H9 (cell line): Measurements from ENCODE around the gene GAS6. TPM values are rescaled to one million over a fixed set of nuclear protein-coding genes. Genes with fewer than 3 reads are reported as not detected.

ENCODE experiments used
- DNase-seq: peaks from one replicate; pipeline ENCODE4 v3.0.0-alpha.2; 2017
- H2AFZ ChIP-seq: one replicate; pipeline ENCODE4 v1.6.1; 2013; ENCODE audit warnings: mild to moderate bottlenecking, low read length, control low read depth, moderate library complexity
- H2AK5ac ChIP-seq: 2 replicates; pipeline ENCODE4 v1.6.1; 2013; ENCODE audit warnings: low read length, control low read depth, mixed read lengths; ENCODE audit not compliant: insufficient read length
- H2BK120ac ChIP-seq: one replicate; pipeline ENCODE4 v1.6.1; 2013; ENCODE audit warnings: low read depth, mild to moderate bottlenecking, low read length, control low read depth, inconsistent platforms; ENCODE audit not compliant: poor library complexity, severe bottlenecking
- H2BK12ac ChIP-seq: 2 replicates; pipeline ENCODE4 v1.6.1; 2013; ENCODE audit warnings: low read length, control low read depth, mixed read lengths, low read depth; ENCODE audit not compliant: insufficient read length
- H2BK15ac ChIP-seq: 2 replicates; pipeline ENCODE4 v1.6.1; 2013; ENCODE audit warnings: low read depth, low read length, control low read depth
- H2BK20ac ChIP-seq: one replicate; pipeline ENCODE4 v1.6.1; 2013; ENCODE audit warnings: low read depth, mild to moderate bottlenecking, low read length, control low read depth, inconsistent platforms; ENCODE audit not compliant: poor library complexity, severe bottlenecking
- H2BK5ac ChIP-seq: 2 replicates; pipeline ENCODE4 v1.6.1; 2013; ENCODE audit warnings: low read length, control low read depth, mixed read lengths; ENCODE audit not compliant: insufficient read length
- H3K14ac ChIP-seq: 2 replicates; pipeline ENCODE4 v1.6.1; 2013; ENCODE audit warnings: low read length, control low read depth; ENCODE audit not compliant: insufficient read depth
- H3K18ac ChIP-seq: 2 replicates; pipeline ENCODE4 v1.6.1; 2013; ENCODE audit warnings: low read depth, mild to moderate bottlenecking, mixed read lengths, low read length, control low read depth; ENCODE audit not compliant: insufficient read length
- H3K23ac ChIP-seq: 2 replicates; pipeline ENCODE4 v1.6.1; 2013; ENCODE audit warnings: low read length, control low read depth, mixed read lengths, low read depth; ENCODE audit not compliant: insufficient read length
- H3K23me2 ChIP-seq: 2 replicates; pipeline ENCODE4 v1.6.1; 2013; ENCODE audit warnings: low read depth, mild to moderate bottlenecking, mixed read lengths, low read length, control low read depth; ENCODE audit not compliant: insufficient read length, poor library complexity, severe bottlenecking
- H3K27ac ChIP-seq: 2 replicates; pipeline ENCODE4 v1.5.1; 2013; ENCODE audit warnings: low read length, control low read depth, mixed read lengths, low read depth; ENCODE audit not compliant: insufficient read length
- H3K27me3 ChIP-seq: 2 replicates; pipeline ENCODE4 v1.6.1; 2013; ENCODE audit warnings: low read length, control low read depth, inconsistent platforms; ENCODE audit not compliant: insufficient read depth
- H3K4ac ChIP-seq: 2 replicates; pipeline ENCODE4 v1.6.1; 2013; ENCODE audit warnings: low read depth, mild to moderate bottlenecking, control low read depth, inconsistent platforms, low read length, moderate library complexity
- H3K4me1 ChIP-seq: 2 replicates; pipeline ENCODE4 v1.6.1; 2013; ENCODE audit warnings: low read length, control low read depth, inconsistent platforms; ENCODE audit not compliant: insufficient read depth
- H3K4me2 ChIP-seq: 2 replicates; pipeline ENCODE4 v1.6.1; 2013; ENCODE audit warnings: low read length, control low read depth, mixed read lengths; ENCODE audit not compliant: insufficient read length, insufficient read depth
- H3K56ac ChIP-seq: 2 replicates; pipeline ENCODE4 v1.6.1; 2013; ENCODE audit warnings: low read depth, mild to moderate bottlenecking, mixed read lengths, low read length, control low read depth; ENCODE audit not compliant: insufficient read length
- H3K79me1 ChIP-seq: 2 replicates; pipeline ENCODE4 v1.6.1; 2013; ENCODE audit warnings: low read depth, mild to moderate bottlenecking, moderate library complexity, low read length, control low read depth, inconsistent platforms; ENCODE audit not compliant: insufficient read depth, poor library complexity, severe bottlenecking
- H3K79me2 ChIP-seq: 2 replicates; pipeline ENCODE4 v1.6.1; 2013; ENCODE audit warnings: low read length, control low read depth, inconsistent platforms; ENCODE audit not compliant: insufficient read depth
- H3K9ac ChIP-seq: 2 replicates; pipeline ENCODE4 v1.6.1; 2013; ENCODE audit warnings: low read length, control low read depth, mixed read lengths; ENCODE audit not compliant: insufficient read length; ENCODE audit errors: extremely low read depth
- H3K9me3 ChIP-seq: one replicate; pipeline ENCODE4 v1.6.1; 2013; ENCODE audit warnings: low read depth, low read length, inconsistent platforms; ENCODE audit not compliant: control insufficient read depth
- H3T11ph ChIP-seq: one replicate; pipeline ENCODE4 v1.6.1; 2013; ENCODE audit warnings: mild to moderate bottlenecking, low read length, control low read depth, inconsistent platforms
- H4K20me1 ChIP-seq: one replicate; pipeline ENCODE4 v1.6.1; 2013; ENCODE audit not compliant: control insufficient read depth, insufficient read length, insufficient read depth
- H4K5ac ChIP-seq: 2 replicates; pipeline ENCODE4 v1.6.1; 2013; ENCODE audit warnings: low read depth, mild to moderate bottlenecking, mixed read lengths, low read length, control low read depth; ENCODE audit not compliant: insufficient read length
- H4K8ac ChIP-seq: replicated peaks from 2 replicates; pipeline ENCODE4 v1.6.1; 2013; ENCODE audit warnings: low read length, control low read depth, mixed read lengths, low read depth; ENCODE audit not compliant: insufficient read length
- H4K91ac ChIP-seq: 2 replicates; pipeline ENCODE4 v1.6.1; 2013; ENCODE audit warnings: low read depth, mild to moderate bottlenecking, moderate library complexity, mixed read lengths, low read length, control low read depth; ENCODE audit not compliant: insufficient read length
- H3K27ac Mint-ChIP-seq, 3 experiments: 2 replicates in 2 of 3; 3 replicates in 1 of 3; pipeline ENCODE4 v1.8.0; 2020 to 2021; ENCODE audit warnings: mixed read lengths in 3 of 3, mild to moderate bottlenecking in 1 of 3, moderate library complexity in 1 of 3
- H3K27me3 Mint-ChIP-seq: 2 replicates; pipeline ENCODE4 v1.8.0; 2021; ENCODE audit warnings: low read depth, mild to moderate bottlenecking, moderate library complexity, mixed read lengths
- H3K36me3 Mint-ChIP-seq, 3 experiments: 2 replicates in 2 of 3; 3 replicates in 1 of 3; pipeline ENCODE4 v1.8.0; 2020 to 2021; ENCODE audit warnings: low read depth in 3 of 3, mixed read lengths in 3 of 3; ENCODE audit not compliant: insufficient read depth in 1 of 3
- H3K4me1 Mint-ChIP-seq, 2 experiments: 2 replicates each; pipeline ENCODE4 v1.8.0; 2020; ENCODE audit warnings: mixed read lengths in 2 of 2
- H3K4me3 Mint-ChIP-seq, 2 experiments: 2 replicates in 1 of 2; 3 replicates in 1 of 2; pipeline ENCODE4 v1.8.0; 2020 to 2021; ENCODE audit warnings: mild to moderate bottlenecking in 2 of 2, mixed read lengths in 2 of 2, moderate library complexity in 1 of 2
- H3K9me3 Mint-ChIP-seq, 2 experiments: 2 replicates in 1 of 2; 3 replicates in 1 of 2; pipeline ENCODE4 v1.8.0; 2020; ENCODE audit warnings: mild to moderate bottlenecking in 2 of 2, mixed read lengths in 2 of 2, moderate library complexity in 1 of 2
- WGBS: extraction: QIAGEN DNeasy Blood & Tissue Kit; methylation state at CpG from one replicate; pipeline ENCODE4 v1.1.7; 2013; ENCODE audit warnings: missing lambda C conversion rate, low lambda C conversion rate, mixed read lengths; ENCODE audit not compliant: insufficient read length; ENCODE audit errors: extremely low coverage; 5-methylcytosine and 5-hydroxymethylcytosine counted together
- total RNA-seq: library from RNA; stranded (reverse); gene quantifications from 2 replicates; pipeline ENCODE4 v1.2.1, GENCODE V29; 2021
- TF ChIP-seq, protein P1 (sequence below): fragments of 200-600 bp; sonication (generic); conservative IDR thresholded peaks from 3 replicates; pipeline ENCODE4 v1.8.0; 2021; ENCODE audit warnings: antibody characterized with exemption, mild to moderate bottlenecking

GAS6 gene
- total RNA-seq, 1 experiment from 2014 or later = 20.5 TPM

DNA sequence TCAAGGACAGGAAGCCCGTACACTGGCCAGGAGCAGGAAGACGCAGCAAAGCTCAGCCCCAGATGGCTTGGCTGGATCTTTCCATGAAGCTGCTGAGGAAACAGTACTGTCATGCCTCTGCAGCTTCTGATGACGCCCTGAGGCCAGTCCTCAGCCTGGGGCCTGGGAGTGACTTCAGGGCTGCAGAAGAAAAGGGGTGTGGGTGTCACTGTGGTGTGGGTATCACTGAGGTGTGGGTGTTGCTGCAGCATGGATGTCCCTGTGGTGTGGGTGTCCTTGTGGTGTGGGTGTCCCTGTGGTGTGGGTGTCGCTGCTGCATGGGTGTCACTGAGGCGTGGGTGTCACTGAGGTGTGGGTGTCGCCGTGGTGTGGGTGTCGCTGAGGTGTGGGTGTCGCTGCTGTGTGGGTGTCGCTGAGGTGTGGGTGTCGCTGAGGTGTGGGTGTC is 12.0 kb upstream of the GAS6 start:
- Histone ChIP-seq H3K56ac (no peak overlapping the region), H3K4ac (no peak overlapping the region), H2BK12ac (no peak overlapping the region), H3K9me3 (no peaks in the 10 kb centered on the region), H2AFZ (no peak overlapping the region), H3T11ph (no peak overlapping the region), H4K8ac (no peak overlapping the region), H3K4me1 (no peaks in the 10 kb centered on the region), H4K5ac (no peak overlapping the region), H3K79me1 (no peaks in the 10 kb centered on the region), H3K27me3 (no peaks in the 10 kb centered on the region), H3K23ac (no peak overlapping the region), H2BK20ac (no peak overlapping the region), H4K91ac (no peak overlapping the region), H3K14ac (no peak overlapping the region), H2AK5ac (no peak overlapping the region), H2BK120ac (no peak overlapping the region), H3K4me2 (no peak overlapping the region), H3K79me2 (no peaks in the 10 kb centered on the region), H3K18ac (no peak overlapping the region), H4K20me1 (no peaks in the 10 kb centered on the region), H3K23me2 (no peaks in the 10 kb centered on the region), H3K9ac (no peak overlapping the region), H2BK15ac (no peak overlapping the region), H2BK5ac (no peak overlapping the region), H3K27ac (no peak overlapping the region)
- Mint-ChIP-seq H3K9me3 (no peaks in the 10 kb centered on the region), H3K36me3 (no peaks in the 10 kb centered on the region), H3K4me3 (no peak overlapping the region), H3K27ac (no peak overlapping the region), H3K27me3 (peaks cover 5% of the 10 kb centered on the region), H3K4me1 (peaks cover 8 to 13% of the 10 kb centered on the region in 2 experiments)
- WGBS = no CpG with 5 or more reads among the region's 11 CpGs
- no peak for DNase-seq
- TF ChIP-seq, protein P1, sequence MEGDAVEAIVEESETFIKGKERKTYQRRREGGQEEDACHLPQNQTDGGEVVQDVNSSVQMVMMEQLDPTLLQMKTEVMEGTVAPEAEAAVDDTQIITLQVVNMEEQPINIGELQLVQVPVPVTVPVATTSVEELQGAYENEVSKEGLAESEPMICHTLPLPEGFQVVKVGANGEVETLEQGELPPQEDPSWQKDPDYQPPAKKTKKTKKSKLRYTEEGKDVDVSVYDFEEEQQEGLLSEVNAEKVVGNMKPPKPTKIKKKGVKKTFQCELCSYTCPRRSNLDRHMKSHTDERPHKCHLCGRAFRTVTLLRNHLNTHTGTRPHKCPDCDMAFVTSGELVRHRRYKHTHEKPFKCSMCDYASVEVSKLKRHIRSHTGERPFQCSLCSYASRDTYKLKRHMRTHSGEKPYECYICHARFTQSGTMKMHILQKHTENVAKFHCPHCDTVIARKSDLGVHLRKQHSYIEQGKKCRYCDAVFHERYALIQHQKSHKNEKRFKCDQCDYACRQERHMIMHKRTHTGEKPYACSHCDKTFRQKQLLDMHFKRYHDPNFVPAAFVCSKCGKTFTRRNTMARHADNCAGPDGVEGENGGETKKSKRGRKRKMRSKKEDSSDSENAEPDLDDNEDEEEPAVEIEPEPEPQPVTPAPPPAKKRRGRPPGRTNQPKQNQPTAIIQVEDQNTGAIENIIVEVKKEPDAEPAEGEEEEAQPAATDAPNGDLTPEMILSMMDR = no peak
